ENCODE results near the gene MTTP. TPM values are rescaled to one million over a fixed set of nuclear protein-coding genes. Genes with fewer than 3 reads are reported as not detected.

The MTTP gene
- total and polyA plus RNA-seq, 2 experiments from 2014 or later = not detected

DNA sequence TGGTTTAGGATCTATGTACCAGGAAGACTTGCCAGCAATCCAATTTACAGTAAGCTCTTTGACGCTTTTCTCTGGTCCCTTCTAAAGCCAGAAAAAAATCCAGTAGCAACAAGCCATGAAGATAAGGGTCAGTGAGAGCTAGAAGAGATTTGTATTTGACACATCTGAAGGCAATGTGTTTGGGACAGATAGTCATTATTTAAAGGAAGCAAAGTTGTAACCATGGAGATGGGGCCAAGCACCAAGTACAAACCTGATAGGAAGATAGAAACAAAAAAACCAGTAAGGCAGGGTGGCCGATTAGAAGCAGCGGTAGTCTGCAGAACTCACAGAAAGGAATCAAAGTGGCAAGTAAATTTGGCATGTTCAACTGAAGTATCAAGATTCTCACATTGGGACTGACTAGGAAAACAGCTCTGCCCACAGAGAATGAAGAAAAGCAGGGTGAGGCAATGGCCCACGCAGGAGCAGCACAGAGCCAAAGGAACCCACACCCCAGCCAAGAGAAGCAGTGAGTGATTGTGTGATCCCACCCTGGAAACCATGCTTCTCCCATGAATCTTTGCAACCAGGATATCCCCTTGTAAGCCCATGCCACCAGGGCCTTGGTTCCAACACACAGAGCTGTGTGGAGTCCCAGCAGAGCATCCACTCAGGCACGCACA is 95.9 kb downstream of the MTTP start:
- H4K20me1 ChIP-seq (ENCODE audit: insufficient read depth) = no peaks in the 10 kb centered on the region
- H3F3A ChIP-seq (ENCODE audit: insufficient read depth) = no peaks in the 10 kb centered on the region
- no peak overlapping the region for H3K9ac ChIP-seq
- TF ChIP-seq EZH2 (IDR thresholded peaks at IDR 0.05; ENCODE audit: insufficient read depth, poor library complexity, severe bottlenecking) (no peak), EZH2phosphoT487 (IDR thresholded peaks at IDR 0.05; ENCODE audit: insufficient read depth, low read depth) (no peak)
- WGBS, 2 experiments (ENCODE audit: low coverage in 1 of 2, low lambda C conversion rate in 2 of 2, missing lambda C conversion rate in 2 of 2) = 43 to 44% methylated on average over 5 of the region's 5 CpGs
- no peak overlapping the region for H3K4me3 ChIP-seq
- H3K9me3 ChIP-seq (ENCODE audit: low read depth) = no peaks in the 10 kb centered on the region
- in situ Hi-C loops (cut with MboI) = no loop called here
- no peaks in the 10 kb centered on the region for H3K4me1 ChIP-seq (ENCODE audit: insufficient read depth)
- no peak for DNase-seq
- H3K4me2 ChIP-seq (ENCODE audit: unreplicated experiment) = no peak overlapping the region
- H2AFZ ChIP-seq = no peak overlapping the region
- no peaks in the 10 kb centered on the region for H3K9me2 ChIP-seq (ENCODE audit: insufficient read depth)
- no peaks in the 10 kb centered on the region for H3K27me3 ChIP-seq (replicated peaks; ENCODE audit: insufficient read depth)
- no peaks in the 10 kb centered on the region for H3K79me2 ChIP-seq (ENCODE audit: insufficient read depth)
- no peaks in the 10 kb centered on the region for H3K36me3 ChIP-seq (ENCODE audit: low read depth)
- H3K27ac ChIP-seq = no peak overlapping the region

Other genes with a start within 250 kb of the MTTP start
- not detected in 2 replicates for gene ADH1C, start 222.1 kb upstream of the MTTP start, total RNA-seq (2014; rRNA removed; shearing (Covaris generic))
- gene ADH1C, start 222.1 kb upstream of the MTTP start, polyA plus RNA-seq (2016; fragmentation: Nextera tagmentation; extraction: Ambion mirVana) = not detected in 2 replicates
- gene ADH7, start 139.5 kb upstream of the MTTP start, total RNA-seq (2014; rRNA removed; shearing (Covaris generic)) = not detected in 2 replicates
- not detected in 2 replicates for gene ADH7, start 139.5 kb upstream of the MTTP start, polyA plus RNA-seq (2016; fragmentation: Nextera tagmentation; extraction: Ambion mirVana)
- not detected in 2 replicates for gene C4orf17, start 63.8 kb upstream of the MTTP start, total RNA-seq (2014; rRNA removed; shearing (Covaris generic))
- not detected in 2 replicates for gene C4orf17, start 63.8 kb upstream of the MTTP start, polyA plus RNA-seq (2016; fragmentation: Nextera tagmentation; extraction: Ambion mirVana)
- 1.6 and 5.3 TPM in 2 replicates for gene TRMT10A, start 10.8 kb upstream of the MTTP start, total RNA-seq (2014; rRNA removed; shearing (Covaris generic))
- gene TRMT10A, start 10.8 kb upstream of the MTTP start, polyA plus RNA-seq (2016; fragmentation: Nextera tagmentation; extraction: Ambion mirVana) = 3.8 and 6.3 TPM in 2 replicates
- not detected in 2 replicates for gene C4orf54, start 83.0 kb downstream of the MTTP start, total RNA-seq (2014; rRNA removed; shearing (Covaris generic))
- not detected in 2 replicates for gene C4orf54, start 83.0 kb downstream of the MTTP start, polyA plus RNA-seq (2016; fragmentation: Nextera tagmentation; extraction: Ambion mirVana)
- gene DAPP1, start 242.0 kb downstream of the MTTP start, total RNA-seq (2014; rRNA removed; shearing (Covaris generic)) = not detected in 2 replicates
- 0.13 TPM in 1 of 2 replicates, not detected in the other for gene DAPP1, start 242.0 kb downstream of the MTTP start, polyA plus RNA-seq (2016; fragmentation: Nextera tagmentation; extraction: Ambion mirVana)